GM23338 (cell line): ENCODE results near the gene OR9G1. TPM values are rescaled to one million over a fixed set of nuclear protein-coding genes. Genes with fewer than 3 reads are reported as not detected.

Source experiments
- JUNB ChIP-seq: IDR thresholded peaks from one replicate; pipeline ENCODE4 v1.6.1; 2016; ENCODE audit warnings: antibody characterized with exemption; ENCODE audit not compliant: unreplicated experiment
- ZNF331 ChIP-seq: fragments of 250-450 bp; sonication (Bioruptor Pico); IDR thresholded peaks from 2 replicates; pipeline ENCODE4 v1.5.0; 2020; ENCODE audit warnings: low read depth, mild to moderate bottlenecking, moderate library complexity
- microRNA-seq: library from miRNA; unstranded; fragments of <30 nt; microRNA quantifications from one replicate; pipeline ENCODE4, GENCODE V29; 2017
- polyA plus RNA-seq: library from polyadenylated mRNA; unstranded; fragments of >200 nt; fragmentation: Nextera tagmentation; extraction: Ambion mirVana; gene quantifications from 2 replicates; pipeline ENCODE4 v1.2.1, GENCODE V29; 2016
- small RNA-seq: library from RNA; depleted of rRNA; stranded (forward); fragments of <200 nt; gene quantifications from one replicate; pipeline ENCODE3, GENCODE V24; 2014; ENCODE audit warnings: low replicate concordance
- total RNA-seq: library from RNA; depleted of rRNA; stranded (reverse); fragments of >200 nt; shearing (Covaris generic); gene quantifications from 2 replicates; pipeline ENCODE4 v1.2.3, GENCODE V29; 2014; rRNA removed
- TF ChIP-seq, protein P1 (sequence below): fragments of 250-450 bp; sonication (Bioruptor Pico); IDR thresholded peaks from 2 replicates; pipeline ENCODE4 v1.5.0; 2020; ENCODE audit warnings: mild to moderate bottlenecking, moderate library complexity

OR9G1 gene
- total and polyA plus RNA-seq, 2 experiments from 2014 or later, result not detected

DNA sequence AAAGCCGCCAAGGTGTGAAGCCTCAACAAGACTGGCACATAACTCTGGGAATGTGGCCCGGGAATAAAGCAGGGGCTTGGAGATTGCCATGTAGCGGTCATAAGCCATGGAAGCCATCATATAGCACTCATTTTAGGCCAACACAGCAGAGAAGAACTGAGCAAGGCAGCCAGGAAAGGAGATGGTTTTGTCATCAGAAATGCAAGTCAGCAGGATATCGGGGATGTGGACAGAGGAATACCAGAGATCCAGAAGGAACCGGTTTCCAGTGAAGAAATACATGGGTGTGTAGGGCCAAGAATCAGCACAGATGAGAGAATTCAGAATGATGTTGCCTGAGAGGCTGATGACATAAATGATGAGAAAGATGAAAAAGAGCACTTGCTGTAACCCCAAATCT, 52.6 kb downstream of the OR9G1 start (continued):
- TF ChIP-seq, protein P1, sequence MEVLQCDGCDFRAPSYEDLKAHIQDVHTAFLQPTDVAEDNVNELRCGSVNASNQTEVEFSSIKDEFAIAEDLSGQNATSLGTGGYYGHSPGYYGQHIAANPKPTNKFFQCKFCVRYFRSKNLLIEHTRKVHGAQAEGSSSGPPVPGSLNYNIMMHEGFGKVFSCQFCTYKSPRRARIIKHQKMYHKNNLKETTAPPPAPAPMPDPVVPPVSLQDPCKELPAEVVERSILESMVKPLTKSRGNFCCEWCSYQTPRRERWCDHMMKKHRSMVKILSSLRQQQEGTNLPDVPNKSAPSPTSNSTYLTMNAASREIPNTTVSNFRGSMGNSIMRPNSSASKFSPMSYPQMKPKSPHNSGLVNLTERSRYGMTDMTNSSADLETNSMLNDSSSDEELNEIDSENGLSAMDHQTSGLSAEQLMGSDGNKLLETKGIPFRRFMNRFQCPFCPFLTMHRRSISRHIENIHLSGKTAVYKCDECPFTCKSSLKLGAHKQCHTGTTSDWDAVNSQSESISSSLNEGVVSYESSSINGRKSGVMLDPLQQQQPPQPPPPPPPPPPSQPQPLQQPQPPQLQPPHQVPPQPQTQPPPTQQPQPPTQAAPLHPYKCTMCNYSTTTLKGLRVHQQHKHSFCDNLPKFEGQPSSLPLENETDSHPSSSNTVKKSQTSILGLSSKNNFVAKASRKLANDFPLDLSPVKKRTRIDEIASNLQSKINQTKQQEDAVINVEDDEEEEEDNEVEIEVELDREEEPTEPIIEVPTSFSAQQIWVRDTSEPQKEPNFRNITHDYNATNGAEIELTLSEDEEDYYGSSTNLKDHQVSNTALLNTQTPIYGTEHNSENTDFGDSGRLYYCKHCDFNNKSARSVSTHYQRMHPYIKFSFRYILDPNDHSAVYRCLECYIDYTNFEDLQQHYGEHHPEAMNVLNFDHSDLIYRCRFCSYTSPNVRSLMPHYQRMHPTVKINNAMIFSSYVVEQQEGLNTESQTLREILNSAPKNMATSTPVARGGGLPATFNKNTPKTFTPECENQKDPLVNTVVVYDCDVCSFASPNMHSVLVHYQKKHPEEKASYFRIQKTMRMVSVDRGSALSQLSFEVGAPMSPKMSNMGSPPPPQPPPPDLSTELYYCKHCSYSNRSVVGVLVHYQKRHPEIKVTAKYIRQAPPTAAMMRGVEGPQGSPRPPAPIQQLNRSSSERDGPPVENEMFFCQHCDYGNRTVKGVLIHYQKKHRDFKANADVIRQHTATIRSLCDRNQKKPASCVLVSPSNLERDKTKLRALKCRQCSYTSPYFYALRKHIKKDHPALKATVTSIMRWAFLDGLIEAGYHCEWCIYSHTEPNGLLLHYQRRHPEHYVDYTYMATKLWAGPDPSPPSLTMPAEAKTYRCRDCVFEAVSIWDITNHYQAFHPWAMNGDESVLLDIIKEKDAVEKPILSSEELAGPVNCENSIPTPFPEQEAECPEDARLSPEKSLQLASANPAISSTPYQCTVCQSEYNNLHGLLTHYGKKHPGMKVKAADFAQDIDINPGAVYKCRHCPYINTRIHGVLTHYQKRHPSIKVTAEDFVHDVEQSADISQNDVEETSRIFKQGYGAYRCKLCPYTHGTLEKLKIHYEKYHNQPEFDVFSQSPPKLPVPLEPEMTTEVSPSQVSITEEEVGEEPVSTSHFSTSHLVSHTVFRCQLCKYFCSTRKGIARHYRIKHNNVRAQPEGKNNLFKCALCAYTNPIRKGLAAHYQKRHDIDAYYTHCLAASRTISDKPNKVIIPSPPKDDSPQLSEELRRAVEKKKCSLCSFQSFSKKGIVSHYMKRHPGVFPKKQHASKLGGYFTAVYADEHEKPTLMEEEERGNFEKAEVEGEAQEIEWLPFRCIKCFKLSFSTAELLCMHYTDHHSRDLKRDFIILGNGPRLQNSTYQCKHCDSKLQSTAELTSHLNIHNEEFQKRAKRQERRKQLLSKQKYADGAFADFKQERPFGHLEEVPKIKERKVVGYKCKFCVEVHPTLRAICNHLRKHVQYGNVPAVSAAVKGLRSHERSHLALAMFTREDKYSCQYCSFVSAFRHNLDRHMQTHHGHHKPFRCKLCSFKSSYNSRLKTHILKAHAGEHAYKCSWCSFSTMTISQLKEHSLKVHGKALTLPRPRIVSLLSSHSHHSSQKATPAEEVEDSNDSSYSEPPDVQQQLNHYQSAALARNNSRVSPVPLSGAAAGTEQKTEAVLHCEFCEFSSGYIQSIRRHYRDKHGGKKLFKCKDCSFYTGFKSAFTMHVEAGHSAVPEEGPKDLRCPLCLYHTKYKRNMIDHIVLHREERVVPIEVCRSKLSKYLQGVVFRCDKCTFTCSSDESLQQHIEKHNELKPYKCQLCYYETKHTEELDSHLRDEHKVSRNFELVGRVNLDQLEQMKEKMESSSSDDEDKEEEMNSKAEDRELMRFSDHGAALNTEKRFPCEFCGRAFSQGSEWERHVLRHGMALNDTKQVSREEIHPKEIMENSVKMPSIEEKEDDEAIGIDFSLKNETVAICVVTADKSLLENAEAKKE, result no peak
- no peak for TF ChIP-seq ZNF331 (CRISPR knock-in tag)
- no peak for TF ChIP-seq JUNB

Small RNA genes within 50 kb of the gene (microRNA-seq; reads per million reads assigned to microRNA genes)
- not detected for gene MIR6128

Small RNA genes within 50 kb of the gene (small RNA-seq; reads per million reads assigned to genes)
- gene AP001803.1, result not detected
- not detected for gene AP004245.1
- not detected for gene MIR6128

Other genes starting within 250 kb of the OR9G1 start
- not detected in 2 replicates for gene OR5M3, start 225.7 kb upstream of the OR9G1 start, total RNA-seq
- not detected in 2 replicates for gene OR5M3, start 225.7 kb upstream of the OR9G1 start, polyA plus RNA-seq
- gene OR5M8, start 207.7 kb upstream of the OR9G1 start, total RNA-seq, result not detected in 2 replicates
- not detected in 2 replicates for gene OR5M8, start 207.7 kb upstream of the OR9G1 start, polyA plus RNA-seq
- not detected in 2 replicates for gene OR5M11, start 155.8 kb upstream of the OR9G1 start, total RNA-seq
- not detected in 2 replicates for gene OR5M11, start 155.8 kb upstream of the OR9G1 start, polyA plus RNA-seq
- gene OR5M10, start 121.4 kb upstream of the OR9G1 start, total RNA-seq, result not detected in 2 replicates
- not detected in 2 replicates for gene OR5M10, start 121.4 kb upstream of the OR9G1 start, polyA plus RNA-seq
- not detected in 2 replicates for gene OR5M1, start 84.2 kb upstream of the OR9G1 start, total RNA-seq
- gene OR5M1, start 84.2 kb upstream of the OR9G1 start, polyA plus RNA-seq, result not detected in 2 replicates
- not detected in 2 replicates for gene OR5AP2, start 56.7 kb upstream of the OR9G1 start, total RNA-seq
- gene OR5AP2, start 56.7 kb upstream of the OR9G1 start, polyA plus RNA-seq, result not detected in 2 replicates
- not detected in 2 replicates for gene OR5AR1, start 35.4 kb upstream of the OR9G1 start, total RNA-seq
- gene OR5AR1, start 35.4 kb upstream of the OR9G1 start, polyA plus RNA-seq, result not detected in 2 replicates
- not detected in 2 replicates for gene OR9G4, start 49.6 kb downstream of the OR9G1 start, total RNA-seq
- not detected in 2 replicates for gene OR9G4, start 49.6 kb downstream of the OR9G1 start, polyA plus RNA-seq